WTC11 (cell line): ENCODE results near the gene SRP14.

Experiments used
- CTCF ChIP-seq: fragments of 200-600 bp; IDR thresholded peaks from 2 replicates; pipeline ENCODE4 v1.8.0; 2022; ENCODE audit warnings: antibody characterized with exemption
- E2F4 ChIP-seq: sonication (generic); formaldehyde crosslinking; IDR thresholded peaks from 2 replicates; pipeline ENCODE4 v1.8.1; 2022; ENCODE audit warnings: low read depth, mild to moderate bottlenecking, moderate library complexity, missing genetic modification reagents, borderline replicate concordance
- ESRRA ChIP-seq: sonication (generic); formaldehyde crosslinking; IDR thresholded peaks from 2 replicates; pipeline ENCODE4 v1.8.1; 2022; ENCODE audit warnings: mild to moderate bottlenecking, missing genetic modification reagents, borderline replicate concordance
- ETV6 ChIP-seq: sonication (generic); formaldehyde crosslinking; IDR thresholded peaks from 2 replicates; pipeline ENCODE4 v1.8.1; 2022; ENCODE audit warnings: mild to moderate bottlenecking, missing genetic modification reagents
- GRHL2 ChIP-seq: fragments of 250-450 bp; sonication (Bioruptor Pico); IDR thresholded peaks from 2 replicates; pipeline ENCODE4 v1.8.0; 2022; ENCODE audit warnings: mild to moderate bottlenecking, moderate library complexity; ENCODE audit not compliant: insufficient replicate concordance, severe bottlenecking
- NR3C1 ChIP-seq: sonication (generic); formaldehyde crosslinking; conservative IDR thresholded peaks from 2 replicates; pipeline ENCODE4 v1.8.1; 2023; ENCODE audit warnings: low read depth, mild to moderate bottlenecking, missing genetic modification reagents
- SOX15 ChIP-seq: fragments of 250-450 bp; sonication (Bioruptor Pico); IDR thresholded peaks from 2 replicates; pipeline ENCODE4 v1.9.0; 2021; ENCODE audit warnings: mild to moderate bottlenecking
- SP1 ChIP-seq: sonication (generic); formaldehyde crosslinking; conservative IDR thresholded peaks from 2 replicates; pipeline ENCODE4 v1.8.1; 2022; ENCODE audit warnings: missing genetic modification reagents
- TEAD4 ChIP-seq: sonication (generic); formaldehyde crosslinking; IDR thresholded peaks from 2 replicates; pipeline ENCODE4 v1.8.0; 2022; ENCODE audit warnings: mild to moderate bottlenecking, missing genetic modification reagents
- USF1 ChIP-seq: sonication (generic); formaldehyde crosslinking; IDR thresholded peaks from 2 replicates; pipeline ENCODE4 v1.8.0; 2022; ENCODE audit warnings: mild to moderate bottlenecking, missing genetic modification reagents
- ZNF416 ChIP-seq: fragments of 250-450 bp; sonication (Bioruptor Pico); IDR thresholded peaks from 2 replicates; pipeline ENCODE4 v1.9.0; 2021; ENCODE audit warnings: mild to moderate bottlenecking, inconsistent platforms
- TF ChIP-seq, protein P1 (sequence below): sonication (generic); formaldehyde crosslinking; IDR thresholded peaks from 2 replicates; pipeline ENCODE4 v1.8.0; 2022; ENCODE audit warnings: mild to moderate bottlenecking, missing genetic modification reagents
- TF ChIP-seq, protein P2 (sequence below): sonication (generic); formaldehyde crosslinking; IDR thresholded peaks from 2 replicates; pipeline ENCODE4 v1.8.0; 2022; ENCODE audit warnings: mild to moderate bottlenecking, missing genetic modification reagents
- TF ChIP-seq, protein P3 (sequence below): sonication (generic); formaldehyde crosslinking; IDR thresholded peaks from 2 replicates; pipeline ENCODE4 v1.8.1; 2022; ENCODE audit warnings: mild to moderate bottlenecking, moderate library complexity, missing genetic modification reagents

GRCh38 chr15:40084650-40085049, 45.7 kb upstream of the SRP14 start:
- TF ChIP-seq CTCF: no peak
- TF ChIP-seq ZNF416 (CRISPR knock-in tag): no peak
- TF ChIP-seq, protein P1, sequence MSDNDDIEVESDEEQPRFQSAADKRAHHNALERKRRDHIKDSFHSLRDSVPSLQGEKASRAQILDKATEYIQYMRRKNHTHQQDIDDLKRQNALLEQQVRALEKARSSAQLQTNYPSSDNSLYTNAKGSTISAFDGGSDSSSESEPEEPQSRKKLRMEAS (CRISPR knock-in tag): no peak
- no peak for TF ChIP-seq USF1 (CRISPR knock-in tag)
- TF ChIP-seq TEAD4 (CRISPR knock-in tag): no peak
- no peak for TF ChIP-seq ESRRA (CRISPR knock-in tag)
- no peak for TF ChIP-seq GRHL2 (CRISPR knock-in tag)
- no peak for TF ChIP-seq E2F4 (CRISPR knock-in tag)
- TF ChIP-seq, protein P2, sequence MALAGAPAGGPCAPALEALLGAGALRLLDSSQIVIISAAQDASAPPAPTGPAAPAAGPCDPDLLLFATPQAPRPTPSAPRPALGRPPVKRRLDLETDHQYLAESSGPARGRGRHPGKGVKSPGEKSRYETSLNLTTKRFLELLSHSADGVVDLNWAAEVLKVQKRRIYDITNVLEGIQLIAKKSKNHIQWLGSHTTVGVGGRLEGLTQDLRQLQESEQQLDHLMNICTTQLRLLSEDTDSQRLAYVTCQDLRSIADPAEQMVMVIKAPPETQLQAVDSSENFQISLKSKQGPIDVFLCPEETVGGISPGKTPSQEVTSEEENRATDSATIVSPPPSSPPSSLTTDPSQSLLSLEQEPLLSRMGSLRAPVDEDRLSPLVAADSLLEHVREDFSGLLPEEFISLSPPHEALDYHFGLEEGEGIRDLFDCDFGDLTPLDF (CRISPR knock-in tag): no peak
- TF ChIP-seq, protein P3, sequence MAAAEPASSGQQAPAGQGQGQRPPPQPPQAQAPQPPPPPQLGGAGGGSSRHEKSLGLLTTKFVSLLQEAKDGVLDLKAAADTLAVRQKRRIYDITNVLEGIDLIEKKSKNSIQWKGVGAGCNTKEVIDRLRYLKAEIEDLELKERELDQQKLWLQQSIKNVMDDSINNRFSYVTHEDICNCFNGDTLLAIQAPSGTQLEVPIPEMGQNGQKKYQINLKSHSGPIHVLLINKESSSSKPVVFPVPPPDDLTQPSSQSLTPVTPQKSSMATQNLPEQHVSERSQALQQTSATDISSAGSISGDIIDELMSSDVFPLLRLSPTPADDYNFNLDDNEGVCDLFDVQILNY (CRISPR knock-in tag): no peak
- no peak for TF ChIP-seq SOX15 (CRISPR knock-in tag)
- TF ChIP-seq SP1: no peak
- no peak for TF ChIP-seq NR3C1 (CRISPR knock-in tag)
- no peak for TF ChIP-seq ETV6 (CRISPR knock-in tag)
